Peyer's patch (tissue), 4 donors: ENCODE data around the gene QPRT.

ENCODE experiments used
- POLR2A ChIP-seq, 2 donors: fragments of 450-650 bp; IDR thresholded peaks; one replicate each; pipeline ENCODE4 v1.5.1; 2017; ENCODE audit warnings: antibody characterized with exemption in 2 of 2, mild to moderate bottlenecking in 2 of 2, moderate library complexity in 2 of 2
- TF ChIP-seq, protein P1 (sequence below), 6 experiments: fragments of 450-650 bp in 4 of 6; fragments of 200-600 bp in 2 of 6; sonication (generic) in 1 of 6; IDR thresholded peaks; one replicate each; pipeline ENCODE4 v1.5.1; 2017 to 2019; ENCODE audit warnings: antibody characterized with exemption in 6 of 6, mild to moderate bottlenecking in 3 of 6, moderate library complexity in 1 of 6

DNA sequence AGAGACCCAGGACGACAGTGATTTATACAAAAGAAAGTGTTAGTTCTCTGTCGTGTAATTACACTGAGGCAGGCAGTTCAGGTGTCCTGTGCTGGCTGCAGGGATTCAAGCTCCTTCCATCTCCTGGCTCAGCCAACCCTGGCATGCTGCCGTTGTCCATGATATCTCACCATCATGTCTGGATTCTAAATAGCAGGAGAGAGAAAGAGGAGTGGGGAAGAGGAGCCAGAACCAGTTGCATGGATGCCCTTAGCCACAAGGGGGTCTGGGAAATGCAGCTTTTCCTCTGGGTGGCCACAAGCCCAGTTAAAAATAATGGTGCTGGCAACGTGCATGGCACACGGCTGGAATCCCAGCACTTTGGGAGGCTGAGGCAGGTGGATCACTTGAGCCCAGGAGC is 57.1 kb downstream of the QPRT start:
- no peak for TF ChIP-seq POLR2A (IDR thresholded peaks at IDR 0.05)
- TF ChIP-seq, protein P1, sequence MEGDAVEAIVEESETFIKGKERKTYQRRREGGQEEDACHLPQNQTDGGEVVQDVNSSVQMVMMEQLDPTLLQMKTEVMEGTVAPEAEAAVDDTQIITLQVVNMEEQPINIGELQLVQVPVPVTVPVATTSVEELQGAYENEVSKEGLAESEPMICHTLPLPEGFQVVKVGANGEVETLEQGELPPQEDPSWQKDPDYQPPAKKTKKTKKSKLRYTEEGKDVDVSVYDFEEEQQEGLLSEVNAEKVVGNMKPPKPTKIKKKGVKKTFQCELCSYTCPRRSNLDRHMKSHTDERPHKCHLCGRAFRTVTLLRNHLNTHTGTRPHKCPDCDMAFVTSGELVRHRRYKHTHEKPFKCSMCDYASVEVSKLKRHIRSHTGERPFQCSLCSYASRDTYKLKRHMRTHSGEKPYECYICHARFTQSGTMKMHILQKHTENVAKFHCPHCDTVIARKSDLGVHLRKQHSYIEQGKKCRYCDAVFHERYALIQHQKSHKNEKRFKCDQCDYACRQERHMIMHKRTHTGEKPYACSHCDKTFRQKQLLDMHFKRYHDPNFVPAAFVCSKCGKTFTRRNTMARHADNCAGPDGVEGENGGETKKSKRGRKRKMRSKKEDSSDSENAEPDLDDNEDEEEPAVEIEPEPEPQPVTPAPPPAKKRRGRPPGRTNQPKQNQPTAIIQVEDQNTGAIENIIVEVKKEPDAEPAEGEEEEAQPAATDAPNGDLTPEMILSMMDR (IDR thresholded peaks at IDR 0.05): no peak
